Mammary microvascular endothelial cell (primary cell): ENCODE data around the gene FOXD2. TPM values are rescaled to one million over a fixed set of nuclear protein-coding genes. Genes with fewer than 3 reads are reported as not detected.

Experiments
- total RNA-seq: library from RNA; depleted of rRNA; stranded (reverse); fragments of >200 nt; gene quantifications from 2 replicates; pipeline ENCODE4 v1.2.3, GENCODE V29; 2015

FOXD2 gene
- 0.30 and 0.33 TPM in 2 replicates for total RNA-seq

DNA sequence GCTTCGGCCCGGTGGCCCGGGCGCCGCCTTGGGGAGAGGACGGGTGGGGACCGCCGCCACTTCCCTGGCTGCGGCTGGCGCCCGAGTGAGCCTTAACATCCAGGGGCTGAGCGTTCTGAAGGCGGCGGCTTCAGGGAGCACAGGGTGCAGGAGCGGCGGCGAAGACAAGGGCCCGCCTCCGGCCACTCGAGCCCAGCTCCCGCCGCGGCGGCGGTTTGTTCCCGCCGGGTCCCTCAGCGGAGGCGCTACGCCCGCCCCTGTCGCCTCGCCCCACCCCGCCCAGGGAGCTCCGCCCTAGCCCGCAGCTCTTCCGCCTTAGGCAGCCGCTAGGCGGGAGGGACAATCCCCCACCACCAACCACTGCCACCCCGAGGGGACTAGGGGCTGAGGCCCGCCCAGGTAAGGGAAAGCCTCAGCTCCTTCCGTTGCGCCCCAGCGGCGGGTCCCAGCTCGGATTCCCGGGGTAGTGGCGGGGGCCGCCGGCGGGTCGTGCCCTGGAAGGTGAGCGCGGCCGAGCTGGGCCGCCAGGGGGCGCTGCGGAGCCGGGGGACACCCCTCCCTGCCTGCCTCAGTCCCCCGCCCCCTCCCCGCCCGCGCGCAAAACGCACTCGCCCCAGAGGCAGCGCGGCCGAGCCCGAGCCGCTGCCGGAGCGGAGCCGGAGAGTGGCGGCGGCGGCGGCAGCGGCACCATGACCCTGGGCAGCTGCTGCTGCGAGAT, at the start of gene FOXD2:
TSS of gene FOXD2 (plus strand) at position 598 of the 718 bp plus-strand sequence. CDS start at position 690, 92 bp downstream.

DNA sequence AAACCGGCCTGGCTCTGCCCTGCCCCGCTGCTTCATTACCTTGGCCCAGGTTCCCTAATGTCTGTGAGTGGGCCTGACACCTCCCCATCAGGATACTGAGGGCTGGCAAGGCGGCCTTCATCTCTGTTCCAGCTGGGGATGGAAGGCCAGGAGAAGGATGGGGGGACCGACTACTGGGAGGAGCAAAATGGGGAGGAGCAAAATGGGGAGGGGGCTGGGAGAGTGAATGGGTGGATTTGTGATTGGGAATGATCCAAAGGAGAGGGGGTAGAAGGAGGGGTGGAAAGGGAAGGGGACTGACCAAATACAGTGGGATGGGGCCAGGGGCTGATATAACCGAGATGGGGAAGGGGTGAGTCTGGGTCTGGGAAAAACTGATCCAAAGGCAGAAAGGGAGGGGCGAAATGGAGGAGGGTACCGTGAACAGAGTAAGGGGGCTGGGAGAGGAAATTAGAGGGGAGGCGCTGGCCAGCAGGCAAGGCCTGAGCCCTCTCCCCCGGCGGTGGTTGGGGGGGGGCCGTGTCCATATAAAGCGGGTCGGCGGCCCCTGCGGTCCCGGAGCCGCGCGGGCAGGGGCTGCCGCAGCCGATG, 22.0 kb upstream of the FOXD2 start, which contains the start of gene FOXE3:
TSS of gene FOXE3 (plus strand) at position 558 of the 591 bp plus-strand sequence. CDS start at position 589, 31 bp downstream.

Other genes starting within 250 kb of the FOXD2 start
- gene PDZK1IP1, start 248.0 kb upstream of the FOXD2 start, total RNA-seq = 0.13 and 0.30 TPM in 2 replicates
- 25.1 and 25.8 TPM in 2 replicates for gene TAL1, start 205.8 kb upstream of the FOXD2 start, total RNA-seq
- gene STIL, start 123.9 kb upstream of the FOXD2 start, total RNA-seq = 16.8 and 17.6 TPM in 2 replicates
- 71.3 and 76.3 TPM in 2 replicates for gene CMPK1, start 104.3 kb upstream of the FOXD2 start, total RNA-seq
- not detected in 2 replicates for gene FOXE3, start 21.8 kb upstream of the FOXD2 start, total RNA-seq